Measurements from ENCODE around the gene MAN2B1. TPM values are rescaled to one million over a fixed set of nuclear protein-coding genes. Genes with fewer than 3 reads are reported as not detected.
"Not testable (repeated sequence)": the region's sequence is repeated elsewhere in the genome, so short reads cannot be mapped to it uniquely, and the experiment has no call there.

MAN2B1 gene
- total and polyA plus RNA-seq, 2 experiments from 2014 or later = 22.1 to 47.5 TPM

GRCh38 chr19:12689012-12689411 lies 22.5 kb upstream of the MAN2B1 start:
- no peak overlapping the region for H3K4me3 ChIP-seq
- no peak for TF ChIP-seq CTCF (IDR thresholded peaks at IDR 0.05; ENCODE audit: low read depth, low read length)
- no peaks in the 10 kb centered on the region for H3K27me3 ChIP-seq
- no peak for DNase-seq (ENCODE audit: low read depth in 1 of 2, low spot score in 1 of 2)
- H3K27ac ChIP-seq = no peak overlapping the region
- no peaks in the 10 kb centered on the region for H3K4me1 ChIP-seq (ENCODE audit: low read depth)
- H3K36me3 ChIP-seq = no peaks in the 10 kb centered on the region
- no peaks in the 10 kb centered on the region for H3K9me3 ChIP-seq (ENCODE audit: low read depth)

- H3K9me3 ChIP-seq (ENCODE audit: low read depth) = no peaks in the 10 kb centered on the region
- H3K27me3 ChIP-seq = no peaks in the 10 kb centered on the region
- no peak within 1 kb of the TSS for H3K27ac ChIP-seq
- H3K4me1 ChIP-seq (ENCODE audit: low read depth) = no peaks in the 10 kb centered on the region
- no peak for DNase-seq (ENCODE audit: low read depth in 1 of 2, low spot score in 1 of 2)
- no peak for TF ChIP-seq CTCF (IDR thresholded peaks at IDR 0.05; ENCODE audit: low read depth, low read length)
- H3K36me3 ChIP-seq = no peaks in the 10 kb centered on the region
- H3K4me3 ChIP-seq = no peak within 1 kb of the TSS
These were observed 21.1 kb upstream of the MAN2B1 start, which contains the start of gene GNG14 for GRCh38 chr19:12687496-12688196. Gene GNG14, plus strand, starts transcription at chr19:12687998. Its CDS starts 51 bp downstream, at chr19:12688049.

- H3K4me1 ChIP-seq (ENCODE audit: low read depth) = no peaks in the 10 kb centered on the region
- H3K27me3 ChIP-seq = no peaks in the 10 kb centered on the region
- H3K4me3 ChIP-seq = no peak overlapping the region
- H3K9me3 ChIP-seq (ENCODE audit: low read depth) = no peaks in the 10 kb centered on the region
- H3K27ac ChIP-seq = no peak overlapping the region
- H3K36me3 ChIP-seq = no peaks in the 10 kb centered on the region
- TF ChIP-seq CTCF (IDR thresholded peaks at IDR 0.05; ENCODE audit: low read depth, low read length) = no peak
- no peak for DNase-seq (ENCODE audit: low read depth in 1 of 2, low spot score in 1 of 2)
These were observed 19.3 kb upstream of the MAN2B1 start for GRCh38 chr19:12685831-12686230.

- H3K9me3 ChIP-seq (ENCODE audit: low read depth) = no peaks in the 10 kb centered on the region
- H3K27ac ChIP-seq = peak within 1 kb of the TSS; percentile 99
- no peaks in the 10 kb centered on the region for H3K27me3 ChIP-seq
- no peaks in the 10 kb centered on the region for H3K4me1 ChIP-seq (ENCODE audit: low read depth)
- H3K36me3 ChIP-seq = peaks cover 20% of the 10 kb centered on the region
- peak; percentile 97 to 99 for DNase-seq (ENCODE audit: low read depth in 1 of 2, low spot score in 1 of 2)
- no peak for TF ChIP-seq CTCF (IDR thresholded peaks at IDR 0.05; ENCODE audit: low read depth, low read length)
- peak within 1 kb of the TSS; percentile 97 for H3K4me3 ChIP-seq
These were observed 14.8 kb upstream of the MAN2B1 start, which contains the start of gene DHPS for GRCh38 chr19:12681074-12681987. Gene DHPS, minus strand, starts transcription at chr19:12681880. Its CDS starts 114 bp downstream, at chr19:12681766.

GRCh38 chr19:12680034-12680433 lies 13.5 kb upstream of the MAN2B1 start:
- no peak overlapping the region for H3K27ac ChIP-seq
- no peak for TF ChIP-seq CTCF (IDR thresholded peaks at IDR 0.05; ENCODE audit: low read depth, low read length)
- no peaks in the 10 kb centered on the region for H3K27me3 ChIP-seq
- H3K9me3 ChIP-seq (ENCODE audit: low read depth) = no peaks in the 10 kb centered on the region
- peaks cover 24% of the 10 kb centered on the region for H3K36me3 ChIP-seq
- DNase-seq (ENCODE audit: low read depth in 1 of 2, low spot score in 1 of 2) = no peak
- no peaks in the 10 kb centered on the region for H3K4me1 ChIP-seq (ENCODE audit: low read depth)
- no peak overlapping the region for H3K4me3 ChIP-seq

- peaks cover 27% of the 10 kb centered on the region for H3K36me3 ChIP-seq
- H3K4me3 ChIP-seq; H3K27me3 ChIP-seq; H3K9me3 ChIP-seq (ENCODE audit: low read depth); DNase-seq (ENCODE audit: low read depth in 1 of 2, low spot score in 1 of 2); H3K4me1 ChIP-seq (ENCODE audit: low read depth); H3K27ac ChIP-seq: not testable (repeated sequence)
These were observed 11.5 kb upstream of the MAN2B1 start for GRCh38 chr19:12678039-12678438.

Data from cardiac muscle cell (in vitro differentiated cells and primary cell).